ENCODE measurements around the gene TMEM39B.
"Not testable (repeated sequence)": the region's sequence is repeated elsewhere in the genome, so short reads cannot be mapped to it uniquely, and the experiment has no call there.

TMEM39B gene

DNA sequence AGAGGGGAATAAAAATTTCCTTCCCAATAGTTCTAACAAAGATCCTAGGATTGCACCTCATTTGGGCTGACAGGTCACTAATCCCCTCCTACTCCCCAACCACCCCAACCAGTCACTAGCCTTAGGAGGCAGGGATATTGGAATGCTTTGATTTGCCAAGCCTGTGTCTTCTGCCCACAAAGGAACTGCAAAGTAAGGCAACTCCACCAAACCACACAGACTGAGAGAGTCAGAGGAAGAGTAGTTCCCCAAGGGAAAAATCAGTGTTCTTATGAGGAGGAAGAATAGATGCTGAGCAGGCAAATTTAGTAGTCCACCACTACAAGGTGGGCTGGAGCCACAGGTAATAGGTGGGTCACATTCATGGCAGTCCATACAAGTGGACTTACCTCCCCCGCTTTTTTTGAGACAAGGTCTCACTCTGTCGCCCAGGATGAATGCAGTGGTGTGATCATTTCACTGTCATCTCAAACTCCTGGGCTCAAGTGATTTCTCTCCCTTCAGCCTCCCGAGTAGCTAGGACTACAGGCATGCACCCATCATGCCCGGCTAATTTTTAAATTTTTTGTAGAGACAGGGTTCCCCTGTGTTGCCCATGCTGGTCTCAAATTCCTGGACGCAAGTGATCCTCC lies 3.7 kb upstream of the TMEM39B start:
- FAIRE-seq (no peak), DNase-seq (ENCODE audit: low spot score) (no peak)

DNA sequence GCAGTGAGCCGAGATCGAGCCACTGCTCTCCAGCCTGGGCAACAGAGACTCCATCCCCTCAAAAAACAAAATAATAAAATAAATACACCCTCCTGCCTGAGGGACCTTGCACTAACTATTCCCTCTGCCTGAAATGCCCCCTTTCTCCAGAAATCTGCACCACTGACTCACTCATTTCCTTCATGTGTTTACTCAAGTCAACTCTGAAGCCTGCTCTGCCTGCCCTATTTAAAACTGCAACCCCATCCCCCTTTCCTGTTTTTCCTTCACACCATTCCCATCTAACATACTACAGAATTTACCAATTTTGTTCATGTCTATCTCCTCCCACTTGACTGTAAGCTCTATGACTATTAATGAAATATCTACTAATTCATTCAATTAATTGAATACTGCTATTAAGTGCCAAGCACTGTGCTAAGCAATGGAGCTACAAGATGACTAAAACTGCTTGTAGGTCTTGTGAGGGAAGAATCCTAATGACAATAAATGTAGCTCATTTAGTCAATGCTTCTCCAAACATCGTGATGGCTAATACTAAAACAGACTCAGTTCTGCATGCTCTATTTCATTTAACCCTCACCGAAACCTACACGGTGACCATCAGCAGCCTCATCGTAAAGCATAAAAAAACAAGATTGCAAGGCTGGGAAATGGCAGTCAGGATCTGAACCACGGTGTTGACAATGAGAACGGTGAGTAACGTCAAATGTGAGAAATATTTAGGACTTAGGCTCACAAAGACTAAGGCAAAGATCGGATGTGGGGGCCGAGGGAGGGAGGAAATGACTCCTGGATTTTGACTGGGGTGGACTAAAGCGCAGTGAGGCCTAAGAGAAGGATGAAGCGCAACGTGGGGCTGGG lies 749 bp upstream of the TMEM39B start:
- FAIRE-seq (no peak), DNase-seq (ENCODE audit: low spot score) (no peak)

DNA sequence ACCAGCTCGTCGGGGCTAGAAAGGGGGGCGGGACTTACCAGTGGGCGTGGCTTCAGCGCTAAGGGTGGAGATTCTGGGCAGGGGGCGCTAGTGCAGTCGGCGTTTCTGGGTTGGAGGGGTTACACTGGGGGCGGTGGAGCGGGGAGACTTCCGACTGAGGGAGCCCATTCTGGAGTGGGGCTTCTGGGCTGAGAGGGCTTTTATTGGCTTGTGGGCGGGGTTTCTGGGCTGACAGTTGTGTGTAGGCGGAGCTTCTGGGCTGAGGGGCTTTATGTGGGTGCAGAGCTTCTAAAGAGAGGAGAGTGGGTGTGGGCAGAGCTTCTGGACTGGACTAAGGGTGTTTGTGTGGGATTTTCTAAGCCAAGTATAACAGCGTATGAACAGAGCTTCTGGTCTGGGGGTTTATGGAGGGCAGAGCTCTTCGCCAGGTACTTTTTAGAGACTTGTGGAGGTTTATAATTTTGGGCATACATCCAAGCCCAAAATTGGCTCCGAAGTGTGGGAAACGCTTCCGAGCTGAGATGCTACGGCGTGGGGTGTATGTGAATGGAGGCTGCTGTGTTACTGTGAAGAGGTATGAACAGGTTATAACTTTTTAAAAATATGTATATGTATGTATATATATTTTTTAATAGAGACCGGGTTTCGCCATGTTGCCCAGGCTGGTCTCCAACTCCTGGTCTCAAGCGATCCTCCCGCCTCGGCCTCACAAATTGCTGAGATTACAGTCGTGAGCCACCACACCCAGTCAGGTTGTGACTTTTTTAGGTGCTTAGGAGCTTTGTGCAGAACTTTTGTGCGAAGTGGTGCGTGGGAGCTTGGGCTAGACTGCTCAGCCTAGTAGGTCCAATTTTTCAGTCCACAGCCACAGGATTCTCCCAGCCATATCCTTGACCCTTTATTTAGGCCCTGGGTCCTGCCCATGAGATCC lies 825 bp downstream of the TMEM39B start:
- DNase-seq (ENCODE audit: low spot score): no peak
- FAIRE-seq: no peak

DNA sequence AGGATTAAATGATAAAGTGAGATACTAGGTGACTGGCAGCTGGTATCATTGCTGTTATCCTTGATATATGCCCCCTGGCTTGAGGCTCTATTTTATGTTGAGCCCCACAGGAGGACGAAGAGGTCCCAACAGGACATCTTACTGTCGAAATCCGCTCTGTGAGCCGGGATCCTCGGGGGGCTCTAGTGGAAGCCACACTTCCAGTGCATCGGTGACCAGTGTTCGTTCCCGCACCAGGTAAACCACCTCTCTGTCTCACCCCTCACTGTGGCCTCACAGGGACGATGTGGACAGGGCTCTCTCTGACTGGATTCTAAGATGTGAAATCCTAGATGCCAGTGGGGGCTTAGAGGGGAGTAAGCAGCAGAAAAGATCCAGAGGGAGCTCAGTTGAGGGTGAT lies 2.1 kb downstream of the TMEM39B start:
- FAIRE-seq (no peak), DNase-seq (ENCODE audit: low spot score) (no peak)

DNA sequence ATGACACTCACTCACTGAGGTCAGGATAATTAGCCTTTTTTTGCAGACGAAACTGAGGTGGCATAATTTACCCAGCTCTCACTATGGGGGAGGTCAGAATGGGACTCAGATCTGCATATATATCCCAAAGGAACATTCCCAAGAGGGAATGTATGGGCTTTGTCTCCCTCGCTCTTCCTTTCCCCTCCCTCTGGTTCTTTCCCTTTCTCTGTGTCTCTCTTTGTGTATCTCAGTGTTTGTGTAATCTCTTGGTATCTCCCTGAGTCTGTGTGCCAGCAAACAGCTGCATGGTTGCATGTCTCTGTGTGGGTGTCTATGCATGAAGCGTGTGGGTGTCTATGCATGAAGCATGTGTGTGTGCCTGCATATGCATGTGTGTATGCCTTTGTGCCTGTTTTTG lies 4.7 kb downstream of the TMEM39B start:
- DNase-seq (ENCODE audit: low spot score) (no peak), FAIRE-seq (no peak)

DNA sequence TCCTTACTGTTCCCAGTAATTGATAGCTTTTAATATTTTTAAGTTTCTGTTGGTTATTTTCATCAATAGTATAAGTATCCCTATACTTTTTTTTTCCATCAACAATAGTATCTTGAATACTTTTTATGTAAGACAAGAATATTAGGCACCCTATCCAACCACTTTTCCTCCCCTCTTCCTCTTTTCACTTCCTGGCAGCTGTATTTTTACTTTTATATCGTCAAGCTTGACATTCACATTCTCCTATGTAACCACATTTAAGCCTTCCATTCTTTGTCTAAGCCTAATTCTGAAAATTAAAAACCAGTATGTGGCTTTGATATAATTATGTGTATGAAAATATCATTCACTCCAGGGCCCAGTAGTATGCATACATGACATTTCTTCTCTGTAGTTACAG lies 9.3 kb downstream of the TMEM39B start:
- FAIRE-seq (no peak), DNase-seq (ENCODE audit: low spot score) (no peak)

DNA sequence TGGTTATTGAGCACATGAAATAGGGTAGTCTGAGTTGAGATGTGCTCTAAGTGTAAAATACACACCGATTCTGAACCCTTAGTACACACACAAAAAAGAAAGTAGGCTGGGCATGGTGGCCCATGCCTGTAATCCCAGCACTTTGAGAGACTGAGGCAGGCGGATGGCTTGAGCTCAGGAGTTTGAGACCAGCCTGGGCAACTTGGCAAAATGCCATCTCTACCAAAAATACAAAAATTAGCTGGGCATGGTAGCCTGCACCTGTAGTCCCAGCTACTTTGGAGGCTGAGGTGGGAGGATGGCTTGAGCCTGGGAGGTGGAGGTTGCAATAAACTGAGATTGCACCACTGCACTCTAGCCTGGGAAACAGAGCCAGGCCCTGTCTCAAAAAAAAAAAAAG lies 13.6 kb downstream of the TMEM39B start:
- not testable (repeated sequence) for DNase-seq (ENCODE audit: low spot score); FAIRE-seq

DNA sequence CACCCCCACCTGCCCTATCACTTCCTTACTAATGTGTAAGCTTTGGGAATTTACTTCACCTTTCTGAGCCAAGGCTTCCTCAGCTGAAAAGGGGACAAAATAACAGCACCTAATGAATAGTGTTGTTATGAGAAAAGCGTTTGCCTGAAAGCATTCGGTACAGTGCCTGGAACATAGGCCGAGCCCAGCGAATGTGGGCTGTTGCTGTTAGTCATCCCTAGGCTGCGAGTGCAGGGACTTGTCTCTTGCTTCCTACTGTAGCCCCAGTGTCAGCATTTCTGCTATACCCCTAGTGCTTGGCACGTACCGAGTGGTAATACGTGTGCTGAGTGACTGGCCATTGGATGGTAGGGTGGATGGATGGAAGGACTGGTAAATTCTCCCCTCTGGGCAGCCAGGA lies 18.4 kb downstream of the TMEM39B start:
- FAIRE-seq: no peak
- DNase-seq (ENCODE audit: low spot score): no peak

DNA sequence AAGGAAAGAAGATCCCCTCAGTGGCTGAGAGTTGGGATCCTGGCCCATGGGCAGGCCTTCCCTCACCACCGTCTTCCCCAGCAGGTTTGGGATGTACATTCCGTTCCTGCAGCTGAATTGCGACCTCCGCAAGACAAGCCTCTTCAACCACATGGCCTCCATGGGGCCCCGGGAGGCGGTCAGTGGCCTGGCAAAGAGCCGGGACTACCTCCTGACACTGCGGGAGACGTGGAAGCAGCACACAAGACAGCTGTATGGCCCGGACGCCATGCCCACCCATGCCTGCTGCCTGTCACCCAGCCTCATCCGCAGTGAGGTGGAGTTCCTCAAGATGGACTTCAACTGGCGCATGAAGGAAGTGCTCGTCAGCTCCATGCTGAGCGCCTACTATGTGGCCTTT lies 18.9 kb downstream of the TMEM39B start:
- no peak for DNase-seq (ENCODE audit: low spot score)

DNA sequence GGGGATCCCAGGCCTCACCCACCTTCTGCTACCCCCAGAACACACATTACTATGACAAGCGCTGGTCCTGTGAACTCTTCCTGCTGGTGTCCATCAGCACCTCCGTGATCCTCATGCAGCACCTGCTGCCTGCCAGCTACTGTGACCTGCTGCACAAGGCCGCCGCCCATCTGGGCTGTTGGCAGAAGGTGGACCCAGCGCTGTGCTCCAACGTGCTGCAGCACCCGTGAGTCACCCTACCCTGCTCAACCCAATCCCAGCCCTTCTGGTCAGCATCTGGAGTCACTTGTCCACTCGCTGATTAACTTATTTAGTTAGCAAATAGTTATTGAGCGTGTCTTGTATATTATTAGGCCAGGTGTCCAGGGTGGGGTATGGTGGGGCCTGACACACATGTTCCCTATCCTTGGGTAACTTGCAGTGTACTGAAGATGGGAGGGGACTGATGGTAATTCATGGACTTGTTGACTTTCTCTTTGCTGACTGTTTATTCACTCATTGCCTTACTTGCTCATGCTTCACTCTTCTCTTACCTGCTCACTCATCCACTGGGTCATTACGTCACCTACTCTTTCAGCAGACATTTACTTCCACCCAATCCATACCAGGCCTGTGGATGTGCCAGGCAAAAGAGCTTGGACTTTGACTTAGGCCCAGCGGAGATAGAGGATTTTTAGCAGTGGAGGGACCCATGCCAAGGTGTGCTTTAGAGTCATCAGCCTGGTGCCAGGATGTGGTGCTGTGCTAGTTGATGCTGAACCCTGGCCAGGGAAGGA lies 22.2 kb downstream of the TMEM39B start:
- no peak for DNase-seq (ENCODE audit: low spot score)
- no peak for FAIRE-seq

More for the DNA sequence above, 18.9 kb downstream of the TMEM39B start:
- no peak for FAIRE-seq

DNA sequence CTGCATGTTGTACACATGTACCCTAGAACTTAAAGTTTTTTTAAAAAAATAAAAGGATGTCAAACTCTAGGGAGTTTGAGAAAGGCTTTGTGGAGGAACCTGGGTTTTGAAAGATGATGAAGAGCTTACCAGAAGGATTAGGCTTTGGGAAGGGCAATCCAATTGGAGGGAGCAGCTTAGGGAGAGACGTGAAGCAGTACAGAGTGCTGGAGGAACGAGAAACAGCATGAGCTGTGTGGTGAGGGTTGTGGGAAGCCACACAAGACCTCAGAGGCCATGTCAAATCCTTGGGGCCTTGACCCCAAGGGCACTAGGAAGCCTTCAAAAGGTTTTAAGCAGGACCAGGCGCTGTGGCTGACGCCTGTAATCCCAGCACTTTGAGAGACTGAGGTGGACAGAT lies 26.7 kb downstream of the TMEM39B start:
- no peak for FAIRE-seq
- DNase-seq (ENCODE audit: low spot score): no peak

DNA sequence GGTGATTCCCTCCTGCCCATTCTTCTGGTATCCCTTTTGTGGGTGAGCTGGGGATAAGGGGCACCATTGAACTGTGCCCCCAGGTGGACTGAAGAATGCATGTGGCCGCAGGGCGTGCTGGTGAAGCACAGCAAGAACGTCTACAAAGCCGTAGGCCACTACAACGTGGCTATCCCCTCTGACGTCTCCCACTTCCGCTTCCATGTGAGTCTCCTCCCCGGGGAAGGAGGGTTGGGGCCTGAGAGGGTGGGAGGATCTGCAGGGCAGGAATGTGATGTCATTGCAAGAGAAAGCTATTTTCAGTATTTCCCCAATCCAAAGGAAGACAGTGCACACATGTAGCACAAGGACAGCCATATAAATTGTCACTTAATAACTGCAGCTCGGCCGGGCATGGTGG lies 27.6 kb downstream of the TMEM39B start:
- DNase-seq (ENCODE audit: low spot score) (no peak), FAIRE-seq (no peak)

DNA sequence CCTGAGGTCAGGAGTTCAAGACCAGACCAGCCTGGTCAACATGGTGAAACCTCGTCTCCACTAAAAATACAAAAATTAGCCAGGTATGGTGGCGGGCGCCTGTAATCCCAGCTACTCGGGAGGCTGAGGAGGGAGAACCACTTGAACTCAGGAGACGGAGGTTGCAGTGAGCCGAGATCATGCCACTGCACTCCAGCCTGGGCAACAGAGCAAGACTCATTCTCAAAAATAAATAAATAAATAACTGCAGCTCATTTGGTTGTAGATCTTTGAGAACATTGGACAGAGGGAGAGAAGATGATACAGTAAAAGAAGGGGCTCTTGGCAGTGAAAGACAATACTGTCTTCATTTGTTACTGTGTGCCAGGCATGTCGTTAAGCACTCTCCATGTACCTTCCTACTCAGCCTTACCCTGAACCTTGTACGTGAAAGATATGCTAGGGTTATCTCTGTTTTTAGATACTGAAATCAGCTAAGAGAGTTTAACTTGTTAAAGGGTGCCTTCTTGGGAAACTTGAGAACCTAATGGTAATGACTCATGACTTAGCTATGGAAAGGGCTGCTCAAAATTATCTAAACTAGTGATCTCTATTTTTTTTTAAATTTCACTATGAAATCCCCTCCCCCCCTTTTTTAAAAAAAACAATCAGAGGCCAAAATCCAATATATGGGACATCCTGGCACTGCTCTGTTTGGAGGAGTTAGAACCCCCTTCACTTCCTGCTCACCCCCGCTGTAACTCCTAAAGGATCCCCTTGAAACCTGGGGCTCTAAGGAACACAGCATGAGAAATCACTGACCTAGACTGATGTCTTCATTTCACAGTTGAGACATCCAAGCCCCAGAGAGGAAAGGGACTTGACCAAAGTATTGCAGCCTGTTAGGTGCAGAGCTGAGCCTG lies 28.3 kb downstream of the TMEM39B start:
- DNase-seq (ENCODE audit: low spot score) (peak; percentile 35), FAIRE-seq (no peak)

DNA sequence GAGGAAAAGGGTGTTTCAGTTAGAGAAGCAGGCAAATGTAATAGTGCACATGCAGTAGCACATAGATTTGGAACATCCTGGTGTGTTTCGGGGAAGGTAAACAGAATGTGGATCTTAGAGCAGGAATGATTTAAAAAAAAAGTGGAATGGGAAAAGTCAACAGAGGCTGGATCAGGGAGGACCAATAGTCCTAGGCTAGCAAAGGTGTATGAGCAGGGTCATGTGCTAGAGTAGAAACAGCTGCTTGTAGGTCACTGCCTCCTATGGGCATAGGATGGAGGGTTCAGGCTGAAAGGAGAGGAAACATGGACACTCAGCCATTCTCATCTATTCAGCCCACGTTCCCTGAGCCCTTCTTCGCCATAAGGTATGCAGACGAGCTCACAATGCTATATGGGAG lies 31.4 kb downstream of the TMEM39B start:
- no peak for FAIRE-seq
- DNase-seq (ENCODE audit: low spot score): no peak

DNA sequence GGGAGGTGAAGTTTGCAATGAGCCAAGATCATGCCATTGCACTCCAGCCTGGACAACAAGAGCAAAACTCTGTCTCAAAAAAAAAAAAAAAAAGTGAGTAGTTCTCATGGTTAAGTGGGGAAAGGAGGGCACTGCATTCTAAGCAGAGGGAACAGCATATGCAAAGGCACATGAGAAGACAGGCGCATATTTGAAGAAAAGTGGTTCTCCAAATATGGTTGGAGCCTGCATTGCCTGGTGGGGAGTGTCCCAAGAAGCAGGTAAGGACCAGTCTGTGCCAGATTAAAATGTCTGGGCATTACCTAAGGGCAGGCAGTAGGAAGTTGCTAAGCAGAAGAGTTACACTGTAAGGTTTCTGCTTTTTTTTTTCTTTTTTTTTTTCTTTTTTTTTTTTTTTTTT lies 32.6 kb downstream of the TMEM39B start:
- DNase-seq (ENCODE audit: low spot score) (no peak), FAIRE-seq (no peak)

DNA sequence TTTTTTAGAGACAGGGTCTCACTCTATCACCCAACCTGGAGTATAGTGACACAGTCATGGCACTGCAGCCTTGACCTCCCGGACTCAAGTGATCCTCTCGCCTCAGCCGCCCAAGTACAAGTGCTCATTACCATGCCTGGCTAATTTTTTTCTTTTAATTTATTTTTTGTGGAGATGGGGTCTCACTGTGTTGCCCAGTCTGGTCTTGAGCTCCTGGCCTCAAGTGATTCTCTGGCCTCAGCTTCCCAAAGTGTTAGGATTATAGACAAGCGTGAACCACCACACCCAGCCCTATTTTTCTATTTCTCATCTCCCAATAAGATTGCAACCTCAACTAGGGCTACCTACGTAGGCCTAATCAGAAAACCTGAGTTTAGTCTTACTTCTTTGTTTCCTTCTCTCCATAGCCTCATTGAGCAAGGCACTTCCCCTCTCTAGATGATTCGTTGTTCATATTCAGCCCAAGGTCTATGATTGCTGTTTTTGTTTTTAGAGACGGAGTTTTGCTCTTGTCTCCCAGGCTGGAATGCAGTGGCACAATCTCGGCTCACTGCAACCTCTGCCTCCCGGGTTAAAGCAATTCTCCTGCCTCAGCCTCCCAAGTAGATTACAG lies 34.0 kb downstream of the TMEM39B start:
- no peak for DNase-seq (ENCODE audit: low spot score)
- FAIRE-seq: no peak

DNA sequence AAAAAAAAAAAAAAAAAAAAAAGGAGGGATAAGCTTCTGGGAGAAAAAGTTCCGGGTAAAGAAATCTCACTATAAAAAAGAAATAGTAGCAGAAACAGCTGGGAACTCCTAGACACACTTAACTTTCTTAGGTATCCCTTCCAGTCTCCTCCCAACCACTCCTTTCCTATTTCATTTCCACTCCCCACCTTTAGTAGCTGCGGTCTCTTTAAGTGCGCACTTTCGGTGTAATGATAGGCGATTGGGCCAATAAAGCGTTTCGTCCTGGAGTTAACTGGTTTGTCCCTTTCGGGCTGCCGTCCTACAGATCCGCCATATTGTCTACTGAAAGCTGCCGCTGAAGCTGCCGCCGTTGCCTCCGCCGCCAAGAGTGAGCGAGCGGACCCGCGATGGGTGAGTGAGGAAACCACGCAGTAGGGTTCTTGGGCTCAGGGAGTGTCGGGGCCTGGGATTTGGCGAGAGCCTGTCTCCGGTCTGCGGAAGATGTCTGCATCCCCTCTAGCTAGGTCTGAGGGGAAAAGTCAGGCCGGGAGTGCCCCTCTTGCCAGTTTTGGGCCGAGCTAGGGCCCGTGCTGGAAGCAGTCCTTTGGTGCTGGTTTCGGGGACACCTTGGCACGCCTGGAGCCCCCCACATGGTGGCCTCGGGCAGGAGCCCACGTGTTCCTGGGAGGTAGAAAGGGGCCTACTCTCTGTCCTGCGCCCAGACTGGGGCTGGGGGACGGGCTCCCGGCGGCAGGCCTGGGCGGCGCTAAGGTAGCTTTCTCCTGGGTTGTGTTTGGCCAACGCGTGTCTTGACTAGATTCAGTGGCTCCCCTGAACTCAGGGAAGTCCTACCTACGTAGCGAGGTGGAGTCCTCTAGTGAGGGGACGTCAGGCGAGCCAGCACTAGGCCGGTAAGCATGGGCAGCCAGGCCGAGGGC lies 35.3 kb downstream of the TMEM39B start, which contains the start of gene KPNA6:
KPNA6 (plus strand) TSS at position 315 of the 920 bp plus-strand sequence; CDS start at position 390, 75 bp downstream.
- no peak for FAIRE-seq
- peak; percentile 85 for DNase-seq (ENCODE audit: low spot score)

DNA sequence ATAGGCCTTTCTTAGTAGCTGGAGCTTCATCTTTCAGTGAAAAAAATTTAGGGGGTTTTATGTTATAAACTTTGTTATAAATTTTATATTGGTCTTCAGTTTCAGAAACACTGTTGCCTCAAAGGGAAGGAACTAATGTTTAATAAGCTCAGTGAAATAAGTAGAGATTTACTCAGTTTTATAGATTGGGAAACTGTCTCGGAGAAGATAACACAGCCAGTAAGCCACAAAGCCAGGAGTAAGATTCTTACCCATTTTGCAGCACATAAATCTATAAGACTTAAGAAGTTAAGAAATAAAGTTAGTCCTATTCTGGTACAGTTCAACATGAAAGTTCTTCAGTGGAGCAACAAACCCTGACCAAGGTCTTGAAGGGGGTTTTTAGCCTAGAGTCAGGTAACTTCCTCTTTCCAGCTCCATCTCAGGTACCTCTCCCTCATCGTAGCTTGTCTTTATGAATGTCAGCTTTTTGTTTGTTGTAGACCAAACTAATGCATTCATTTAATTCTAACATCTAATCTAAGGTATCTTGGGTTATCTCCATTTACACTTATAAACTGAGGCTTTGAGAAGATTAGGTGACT lies 38.4 kb downstream of the TMEM39B start:
- no peak for FAIRE-seq
- DNase-seq (ENCODE audit: low spot score): no peak
